ENCODE results near the gene IL34. TPM values are rescaled to one million over a fixed set of nuclear protein-coding genes. Genes with fewer than 3 reads are reported as not detected.

The IL34 gene
- total and polyA plus RNA-seq, 2 of the 13 experiments (the other 11 are each of a cell fraction or from before 2014, with no cell fraction given), result 1.2 to 1.3 TPM

GRCh38 chr16:70681382-70682238 is 35.3 kb downstream of the IL34 start (continued):
- TF ChIP-seq HOXD1 (CRISPR knock-in tag; IDR thresholded peaks at IDR 0.05), result peak; percentile 76; the same call in 1 of the 2 replicates
- TF ChIP-seq TCF12 (IDR thresholded peaks at IDR 0.05), result no peak
- TF ChIP-seq TCF12 (CRISPR knock-in tag; IDR thresholded peaks at IDR 0.05), result no peak
- peak; percentile 88; the same call in 1 of the 2 replicates for TF ChIP-seq ZNF776 (CRISPR knock-in tag; IDR thresholded peaks at IDR 0.05)
- TF ChIP-seq TEAD2 (CRISPR knock-in tag; IDR thresholded peaks at IDR 0.05), result no peak
- TF ChIP-seq ELK4 (CRISPR knock-in tag; IDR thresholded peaks at IDR 0.05; ENCODE audit: borderline replicate concordance), result no peak
- TF ChIP-seq NR1H2 (CRISPR knock-in tag; IDR thresholded peaks at IDR 0.05; ENCODE audit: borderline replicate concordance, low read depth), result no peak
- TF ChIP-seq ZZZ3 (CRISPR knock-in tag; IDR thresholded peaks at IDR 0.05; ENCODE audit: borderline replicate concordance), result no peak; the same call in 1 of the 2 replicates
- TF ChIP-seq, protein P1, sequence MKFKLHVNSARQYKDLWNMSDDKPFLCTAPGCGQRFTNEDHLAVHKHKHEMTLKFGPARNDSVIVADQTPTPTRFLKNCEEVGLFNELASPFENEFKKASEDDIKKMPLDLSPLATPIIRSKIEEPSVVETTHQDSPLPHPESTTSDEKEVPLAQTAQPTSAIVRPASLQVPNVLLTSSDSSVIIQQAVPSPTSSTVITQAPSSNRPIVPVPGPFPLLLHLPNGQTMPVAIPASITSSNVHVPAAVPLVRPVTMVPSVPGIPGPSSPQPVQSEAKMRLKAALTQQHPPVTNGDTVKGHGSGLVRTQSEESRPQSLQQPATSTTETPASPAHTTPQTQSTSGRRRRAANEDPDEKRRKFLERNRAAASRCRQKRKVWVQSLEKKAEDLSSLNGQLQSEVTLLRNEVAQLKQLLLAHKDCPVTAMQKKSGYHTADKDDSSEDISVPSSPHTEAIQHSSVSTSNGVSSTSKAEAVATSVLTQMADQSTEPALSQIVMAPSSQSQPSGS (CRISPR knock-in tag; IDR thresholded peaks at IDR 0.05), result peak; percentile 34; the same call in 1 of the 2 replicates
- no peak for TF ChIP-seq ZNF251 (CRISPR knock-in tag; IDR thresholded peaks at IDR 0.05)
- TF ChIP-seq CSRNP1 (CRISPR knock-in tag; IDR thresholded peaks at IDR 0.05), result peak; percentile 86; the same call in 1 of the 2 replicates
- no peak for TF ChIP-seq ZNF615 (CRISPR knock-in tag; IDR thresholded peaks at IDR 0.05; ENCODE audit: borderline replicate concordance)
- TF ChIP-seq FOXO1 (CRISPR knock-in tag; IDR thresholded peaks at IDR 0.05), result no peak; the same call in 1 of the 2 replicates
- no peak for TF ChIP-seq SCMH1 (CRISPR knock-in tag; IDR thresholded peaks at IDR 0.05; ENCODE audit: borderline replicate concordance)
- TF ChIP-seq MYPOP (CRISPR knock-in tag; IDR thresholded peaks at IDR 0.05), result peak; percentile 73; the same call in 1 of the 2 replicates
- TF ChIP-seq ASH2L (IDR thresholded peaks at IDR 0.05; ENCODE audit: insufficient read length, low read depth, low read length), result no peak
- TF ChIP-seq HNRNPUL1 (IDR thresholded peaks at IDR 0.05; ENCODE audit: low read depth, low read length), result no peak
- no peak; the same call in 1 of the 2 replicates for TF ChIP-seq CREM (IDR thresholded peaks at IDR 0.05)
- no peak for TF ChIP-seq CREM (CRISPR knock-in tag; IDR thresholded peaks at IDR 0.05)
- TF ChIP-seq NRL (CRISPR knock-in tag; IDR thresholded peaks at IDR 0.05; ENCODE audit: borderline replicate concordance), result 0 out of 2 replicates have a peak, but pooled peaks have one; percentile 52
- TF ChIP-seq EZH2 (conservative IDR thresholded peaks at IDR 0.05; ENCODE audit: low read depth, low read length), result no peak
- TF ChIP-seq ZFY (CRISPR knock-in tag; IDR thresholded peaks at IDR 0.05), result peak; percentile 96
- no peak for TF ChIP-seq NR3C1 (CRISPR knock-in tag; IDR thresholded peaks at IDR 0.05)
- no peak for TF ChIP-seq GPN1 (CRISPR knock-in tag; IDR thresholded peaks at IDR 0.05; ENCODE audit: borderline replicate concordance)
- TF ChIP-seq DR1 (CRISPR knock-in tag; IDR thresholded peaks at IDR 0.05), result peak; percentile 79
- no peak; the same call in 1 of the 2 replicates for TF ChIP-seq KDM4B (CRISPR knock-in tag; IDR thresholded peaks at IDR 0.05)
